ENCODE measurements around the gene CABP2.
"Not testable (repeated sequence)": the region's sequence is repeated elsewhere in the genome, so short reads cannot be mapped to it uniquely, and the experiment has no call there.

CABP2 gene

DNA sequence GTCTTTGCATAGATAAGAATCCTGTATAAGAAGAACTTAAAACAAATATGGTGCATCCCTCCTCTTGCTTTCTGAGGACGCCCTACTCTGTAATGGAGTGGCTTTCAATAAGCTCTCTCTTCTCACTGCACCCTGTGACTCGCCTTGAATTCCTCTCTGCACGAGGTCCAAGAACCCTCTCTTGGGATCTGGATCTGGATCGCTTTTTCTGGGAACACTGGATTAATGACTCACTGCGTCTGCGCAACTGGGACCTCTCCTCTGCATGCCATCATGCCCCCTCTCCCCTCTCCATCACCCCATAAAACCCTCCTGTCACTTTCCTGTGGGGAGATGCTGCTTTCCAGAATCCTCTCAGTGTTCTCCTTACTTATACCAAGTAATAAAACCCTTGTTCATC is 15.1 kb upstream of the CABP2 start:
- DNase-seq: no peak

GRCh38 chr11:67535561-67535960 is 12.3 kb upstream of the CABP2 start:
- DNase-seq: no peak

GRCh38 chr11:67534070-67534679 is 10.9 kb upstream of the CABP2 start:
- DNase-seq: no peak

GRCh38 chr11:67532889-67533288 is 9.6 kb upstream of the CABP2 start:
- no peak for DNase-seq

DNA sequence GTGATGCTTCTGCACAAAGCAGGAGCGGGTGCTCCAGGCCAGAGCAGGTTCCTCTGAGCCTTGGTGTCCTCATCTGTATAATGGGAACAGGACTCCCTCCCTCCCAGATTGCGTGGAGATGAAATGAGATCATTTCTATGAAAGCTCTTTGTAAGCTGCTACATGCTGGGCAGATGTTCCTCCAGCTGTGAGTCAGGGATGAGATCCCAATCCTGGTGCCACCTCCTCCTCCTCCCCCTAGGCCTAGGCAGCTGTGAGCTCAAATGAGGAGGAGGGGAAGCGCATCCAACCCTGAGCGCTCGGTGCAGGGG is 7.0 kb upstream of the CABP2 start:
- no peak for DNase-seq

DNA sequence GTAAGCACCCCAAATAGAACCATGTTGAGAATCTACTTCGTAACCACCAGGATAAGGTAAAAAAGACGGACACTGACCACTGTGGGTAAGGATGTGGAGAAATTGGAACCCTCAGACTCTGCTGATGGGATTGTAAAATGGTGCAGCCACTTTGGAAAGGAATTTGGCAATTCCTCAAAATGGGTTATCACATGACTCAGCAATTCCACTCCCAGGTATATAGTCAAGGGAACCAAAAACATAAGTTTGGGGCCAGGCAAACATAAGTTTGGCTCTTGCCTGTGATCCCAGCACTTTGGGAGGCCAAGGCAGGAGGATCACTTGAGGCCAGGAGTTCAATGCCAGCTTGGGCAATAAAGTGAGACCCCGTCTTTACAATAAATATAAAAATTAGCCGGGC is 5.1 kb upstream of the CABP2 start:
- no peak for DNase-seq

DNA sequence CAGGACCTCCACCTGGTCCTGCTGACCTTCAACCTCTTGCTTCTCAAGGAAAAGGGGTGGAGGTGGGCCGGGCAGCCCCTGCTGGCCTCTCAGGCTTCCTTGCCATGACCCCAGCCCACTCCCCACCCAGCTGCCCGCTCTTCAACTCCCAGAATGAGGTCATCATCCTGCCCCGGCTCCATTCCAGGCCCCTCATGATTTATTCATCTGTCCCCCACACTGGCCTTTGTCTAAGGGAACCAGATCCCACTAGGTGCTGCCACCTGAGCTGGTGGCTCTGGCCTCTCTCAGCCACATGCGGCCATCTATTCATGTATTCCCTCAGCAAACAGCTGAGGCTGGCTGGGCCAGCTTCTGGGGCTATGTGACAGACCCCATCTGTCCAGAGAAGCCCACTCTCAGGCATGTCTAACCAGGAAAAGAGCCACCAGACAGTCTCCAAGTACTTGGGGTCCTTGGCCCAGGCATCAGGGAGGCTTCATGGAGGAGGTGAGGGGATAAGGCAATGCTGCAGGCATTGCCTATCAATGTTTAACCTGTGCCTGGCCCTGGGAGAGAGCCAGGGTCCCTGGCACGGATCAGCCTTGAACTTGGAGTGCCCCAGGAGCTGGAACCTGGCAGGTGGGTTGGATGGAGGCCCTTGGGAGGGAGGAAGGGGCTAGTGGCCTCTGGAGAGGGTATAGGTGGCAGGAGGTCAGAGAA is 2.2 kb upstream of the CABP2 start:
- no peak for DNase-seq

DNA sequence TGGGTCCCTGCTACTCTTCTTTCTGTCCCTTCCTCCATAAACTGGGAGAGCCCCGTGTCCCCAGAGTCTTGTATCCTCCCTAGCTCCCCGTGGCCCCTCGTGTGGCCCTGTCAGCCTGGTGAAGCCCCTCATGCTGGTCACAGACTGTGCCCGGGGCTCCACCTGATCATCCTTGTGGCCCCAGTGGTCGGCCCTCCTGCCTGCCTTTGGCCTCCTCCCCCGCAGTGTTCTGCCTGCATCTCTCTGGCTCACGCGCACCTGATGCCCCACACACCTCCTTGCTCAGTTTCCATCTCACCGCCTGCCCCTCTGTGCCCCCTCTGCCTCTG is 1.2 kb upstream of the CABP2 start:
- DNase-seq: no peak

DNA sequence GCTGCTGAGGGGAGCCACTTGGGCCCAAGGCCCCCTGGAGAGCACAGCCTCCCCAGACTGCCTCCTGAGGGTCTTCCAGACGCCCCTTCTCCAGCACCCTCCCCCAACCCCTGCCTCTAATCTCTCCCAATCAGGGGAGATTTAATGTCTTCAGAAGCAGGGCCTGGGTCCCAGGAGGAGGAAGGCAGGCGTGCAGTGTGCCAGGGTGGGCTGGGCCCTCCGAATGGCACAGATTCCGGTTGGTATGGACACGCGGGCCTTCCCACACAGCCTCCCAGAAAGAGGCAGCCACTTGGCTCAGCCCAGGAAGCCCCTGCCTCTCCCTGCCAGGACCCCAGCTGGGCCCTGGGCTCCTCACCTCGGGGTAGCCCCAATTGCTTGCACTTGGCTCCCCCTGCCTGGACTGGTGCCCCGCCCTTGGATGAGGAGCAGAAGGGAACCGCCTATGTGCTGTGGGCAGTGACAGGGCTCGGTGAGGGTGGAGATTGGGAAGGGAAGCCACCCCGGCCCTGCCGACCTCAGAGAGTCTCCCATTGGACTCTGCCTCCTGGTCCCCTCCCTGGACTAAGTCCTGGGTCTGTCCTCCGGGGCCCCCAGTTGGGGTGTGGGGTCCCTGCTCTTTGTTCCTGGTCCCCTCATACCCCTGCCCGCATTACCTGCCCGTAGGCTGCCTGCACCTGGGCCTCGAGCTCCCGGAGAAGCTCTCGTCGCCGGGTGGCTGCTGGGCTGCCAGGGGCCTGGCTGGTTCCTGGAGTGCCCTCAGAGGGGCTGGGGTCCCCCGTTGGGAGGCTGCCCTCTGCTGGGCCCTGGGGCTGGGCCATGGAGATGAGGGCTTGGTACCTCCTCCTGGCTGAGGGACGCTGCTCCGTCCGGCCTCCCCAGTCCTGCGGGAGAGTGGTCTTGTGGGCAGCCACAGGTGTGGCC is 572 bp upstream of the CABP2 start:
- DNase-seq: no peak

DNA sequence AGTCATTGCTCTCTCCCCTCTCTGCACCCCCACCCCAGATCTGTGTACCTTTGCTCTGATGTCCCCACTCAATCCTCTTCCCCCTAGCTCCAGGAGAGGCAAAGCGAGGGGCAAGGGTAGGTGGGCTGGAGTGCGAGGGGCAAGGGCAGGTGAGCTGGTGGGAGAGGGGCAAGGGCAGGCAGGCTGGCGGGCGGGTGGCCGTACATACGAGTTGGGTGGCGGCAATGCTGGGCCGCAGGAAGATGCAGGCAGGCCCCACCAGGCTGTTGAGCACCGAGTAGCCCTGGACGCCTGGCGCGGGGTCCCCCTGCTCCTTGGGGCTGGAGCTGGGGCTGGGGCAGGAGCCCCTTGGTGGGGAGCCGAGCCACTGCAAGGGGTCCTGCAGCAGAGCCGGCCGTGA is 908 bp downstream of the CABP2 start:
- DNase-seq: no peak

DNA sequence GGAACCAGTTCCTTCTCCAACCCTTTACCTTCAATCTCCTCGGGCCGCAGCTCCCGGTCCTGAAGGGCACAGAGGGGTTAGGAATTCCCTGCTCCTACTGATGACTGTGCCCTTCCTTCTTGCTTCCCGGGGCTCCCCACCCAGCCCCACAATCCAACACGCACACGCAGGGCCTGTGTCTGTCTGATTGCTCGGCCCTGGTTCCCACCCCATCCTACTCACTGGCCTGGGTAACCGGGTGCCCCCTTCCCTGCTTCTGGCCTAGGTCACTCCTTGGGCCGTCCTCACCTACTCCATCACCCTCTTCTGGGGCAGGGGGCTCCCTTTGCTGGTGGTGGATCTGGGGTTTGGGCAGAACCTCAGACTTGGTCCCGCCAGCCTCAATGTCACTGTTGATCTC is 1.3 kb downstream of the CABP2 start:
- DNase-seq: no peak

- DNase-seq: no peak
These were observed 2.1 kb downstream of the CABP2 start for GRCh38 chr11:67520856-67521824.

DNA sequence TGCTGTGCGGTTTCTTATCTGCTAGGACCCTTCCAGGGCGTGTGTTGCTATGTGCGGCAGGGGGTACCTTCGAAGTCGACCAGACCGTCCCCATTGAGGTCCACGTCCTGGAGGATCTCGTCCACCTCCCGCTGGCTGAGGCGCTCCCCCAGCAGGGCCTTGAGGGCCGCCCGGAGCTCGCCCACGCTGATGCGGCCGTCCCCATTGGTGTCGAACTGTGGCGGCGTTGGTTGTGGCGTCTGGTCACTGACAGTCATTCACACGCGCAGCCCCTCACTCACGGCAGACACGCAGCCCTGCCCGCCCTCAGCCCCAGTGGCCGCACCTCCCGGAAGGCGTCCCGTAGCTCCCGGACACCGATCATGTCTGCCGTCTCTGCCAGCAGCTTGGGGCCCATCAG is 3.5 kb downstream of the CABP2 start:
- no peak for DNase-seq

- DNase-seq: no peak
These were observed 5.3 kb downstream of the CABP2 start for GRCh38 chr11:67517784-67518552.

DNA sequence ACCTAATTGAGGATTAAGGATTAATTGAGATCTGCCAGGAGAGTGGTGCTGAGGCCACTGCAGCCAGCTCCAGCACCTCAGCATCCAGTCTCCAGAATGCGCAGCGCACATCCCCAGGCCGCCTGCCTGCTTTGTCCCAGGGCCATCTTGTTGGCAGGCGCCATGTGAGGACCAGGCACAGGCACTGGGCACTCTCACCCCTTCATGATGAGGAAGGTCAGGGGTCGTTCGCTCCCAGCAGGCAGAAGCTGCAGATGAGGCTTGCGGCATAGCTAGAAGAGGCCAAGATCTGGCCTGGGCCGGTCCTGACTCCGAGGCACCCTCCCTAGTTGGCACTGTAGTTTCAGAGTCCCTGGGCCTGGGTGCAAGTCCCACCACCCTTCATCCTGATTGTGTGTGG is 6.4 kb downstream of the CABP2 start:
- DNase-seq: no peak

DNA sequence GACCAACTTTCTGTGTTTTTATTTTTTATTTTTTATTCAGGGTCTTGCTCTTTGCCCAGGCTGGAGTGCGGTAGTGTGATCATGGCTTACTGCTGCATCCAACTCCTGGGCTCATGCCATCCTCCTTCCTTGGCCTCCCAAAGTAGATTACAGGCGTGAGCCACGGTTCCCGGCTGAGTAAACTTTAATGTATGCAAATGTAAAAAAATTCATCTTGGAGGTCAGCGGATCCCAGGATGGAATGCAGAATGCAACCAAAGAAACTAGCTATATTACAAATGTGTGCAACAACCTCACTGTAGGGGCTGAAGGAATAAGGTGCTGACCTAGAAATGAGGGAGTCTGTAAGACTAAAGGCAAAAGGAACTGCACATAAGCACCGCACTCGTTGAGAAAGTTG is 9.1 kb downstream of the CABP2 start:
- no peak for DNase-seq

- DNase-seq: not testable (repeated sequence)
These were observed 11.7 kb downstream of the CABP2 start for GRCh38 chr11:67511558-67511957.

DNA sequence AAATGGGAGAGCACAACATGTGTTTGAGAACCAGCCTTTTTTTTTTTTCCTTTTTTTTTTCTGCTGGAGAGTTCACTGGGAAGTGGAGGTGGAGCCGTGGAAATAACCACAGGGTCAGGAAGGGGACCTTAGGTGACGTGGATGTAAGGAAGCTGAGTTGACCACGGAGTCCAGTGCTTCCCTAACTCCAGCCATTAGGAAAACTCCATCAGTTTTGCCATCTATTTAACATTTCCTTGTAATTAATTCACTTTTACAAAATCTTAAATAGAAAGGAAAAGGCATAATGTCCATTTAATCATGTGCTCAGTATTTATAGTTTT is 13.3 kb downstream of the CABP2 start:
- no peak for DNase-seq

GRCh38 chr11:67508486-67509121 is 14.6 kb downstream of the CABP2 start:
- peak; percentile 97 for DNase-seq

- DNase-seq: peak; percentile 98
These were observed 15.3 kb downstream of the CABP2 start, which contains the start of gene CDK2AP2 for GRCh38 chr11:67507864-67508485. Gene CDK2AP2 (minus strand): TSS chr11:67508162. CDS start chr11:67508082, 80 bp downstream.

GRCh38 chr11:67507242-67507863 is 15.9 kb downstream of the CABP2 start:
- DNase-seq: no peak
